ENCODE measurements around the gene NOL12.
"Not testable (repeated sequence)": the region's sequence is repeated elsewhere in the genome, so short reads cannot be mapped to it uniquely, and the experiment has no call there.

NOL12 gene

GRCh38 chr22:37708580-37709444, 22.7 kb downstream of the NOL12 start:
- Histone ChIP-seq H3K9me3 (ENCODE audit: low read length) (no peaks in the 10 kb centered on the region), H3K9ac (ENCODE audit: low read length) (no peak overlapping the region), H3K27me3 (ENCODE audit: control insufficient read depth in 1 of 2, insufficient read depth in 2 of 2, low read length in 2 of 2) (no peaks in the 10 kb centered on the region), H3K4me1 (ENCODE audit: insufficient read depth, low read length) (no peaks in the 10 kb centered on the region), H3K36me3 (ENCODE audit: insufficient read depth, low read length) (no peaks in the 10 kb centered on the region), H3K27ac (ENCODE audit: low read depth, low read length) (no peak overlapping the region), H3K4me3 (ENCODE audit: low read depth in 1 of 2, low read length in 2 of 2) (no peak overlapping the region)

DNA sequence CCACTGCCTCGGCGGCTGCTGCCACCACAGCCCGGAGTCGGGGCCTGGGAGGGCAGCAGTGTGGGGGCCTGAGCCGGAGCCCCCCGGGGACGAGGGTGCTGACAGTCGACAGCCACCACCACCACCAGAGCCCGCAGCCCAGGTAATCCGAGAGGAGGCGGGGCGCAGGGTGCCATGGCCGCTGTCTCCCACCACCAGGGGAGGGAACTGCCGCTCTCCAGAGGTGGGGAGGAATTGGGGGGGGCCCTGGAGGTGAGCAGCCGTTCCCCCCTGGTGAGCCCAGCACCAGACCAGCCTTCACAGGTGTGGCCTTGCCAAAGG, 23.3 kb downstream of the NOL12 start:
- H3K4me1 ChIP-seq (ENCODE audit: insufficient read depth, low read length) = no peaks in the 10 kb centered on the region
- H3K27ac ChIP-seq (ENCODE audit: low read depth, low read length) = no peak overlapping the region
- no peaks in the 10 kb centered on the region for H3K36me3 ChIP-seq (ENCODE audit: insufficient read depth, low read length)
- no peak overlapping the region for H3K4me3 ChIP-seq (ENCODE audit: low read depth in 1 of 2, low read length in 2 of 2)
- no peak overlapping the region for H3K9ac ChIP-seq (ENCODE audit: low read length)
- no peaks in the 10 kb centered on the region for H3K9me3 ChIP-seq (ENCODE audit: low read length)
- no peaks in the 10 kb centered on the region for H3K27me3 ChIP-seq (ENCODE audit: control insufficient read depth in 1 of 2, insufficient read depth in 2 of 2, low read length in 2 of 2)

- Histone ChIP-seq H3K36me3 (ENCODE audit: insufficient read depth, low read length) (no peaks in the 10 kb centered on the region), H3K9ac (ENCODE audit: low read length) (no peak overlapping the region), H3K9me3 (ENCODE audit: low read length) (no peaks in the 10 kb centered on the region), H3K27ac (ENCODE audit: low read depth, low read length) (no peak overlapping the region), H3K4me3 (ENCODE audit: low read depth in 1 of 2, low read length in 2 of 2) (no peak overlapping the region), H3K27me3 (ENCODE audit: control insufficient read depth in 1 of 2, insufficient read depth in 2 of 2, low read length in 2 of 2) (no peaks in the 10 kb centered on the region), H3K4me1 (ENCODE audit: insufficient read depth, low read length) (no peaks in the 10 kb centered on the region)
Observed at GRCh38 chr22:37710675-37711074, 24.5 kb downstream of the NOL12 start.

GRCh38 chr22:37711490-37711889, 25.3 kb downstream of the NOL12 start:
- Histone ChIP-seq H3K27ac (ENCODE audit: low read depth, low read length) (no peak overlapping the region), H3K27me3 (ENCODE audit: control insufficient read depth in 1 of 2, insufficient read depth in 2 of 2, low read length in 2 of 2) (no peaks in the 10 kb centered on the region), H3K4me3 (ENCODE audit: low read depth in 1 of 2, low read length in 2 of 2) (no peak overlapping the region), H3K9me3 (ENCODE audit: low read length) (no peaks in the 10 kb centered on the region), H3K36me3 (ENCODE audit: insufficient read depth, low read length) (no peaks in the 10 kb centered on the region), H3K4me1 (ENCODE audit: insufficient read depth, low read length) (no peaks in the 10 kb centered on the region), H3K9ac (ENCODE audit: low read length) (no peak overlapping the region)

GRCh38 chr22:37713761-37714160, 27.6 kb downstream of the NOL12 start:
- Histone ChIP-seq H3K9ac (ENCODE audit: low read length) (no peak overlapping the region), H3K27me3 (ENCODE audit: control insufficient read depth in 1 of 2, insufficient read depth in 2 of 2, low read length in 2 of 2) (no peaks in the 10 kb centered on the region), H3K9me3 (ENCODE audit: low read length) (no peaks in the 10 kb centered on the region), H3K36me3 (ENCODE audit: insufficient read depth, low read length) (no peaks in the 10 kb centered on the region), H3K4me3 (ENCODE audit: low read depth in 1 of 2, low read length in 2 of 2) (no peak overlapping the region), H3K4me1 (ENCODE audit: insufficient read depth, low read length) (no peaks in the 10 kb centered on the region), H3K27ac (ENCODE audit: low read depth, low read length) (no peak overlapping the region)

DNA sequence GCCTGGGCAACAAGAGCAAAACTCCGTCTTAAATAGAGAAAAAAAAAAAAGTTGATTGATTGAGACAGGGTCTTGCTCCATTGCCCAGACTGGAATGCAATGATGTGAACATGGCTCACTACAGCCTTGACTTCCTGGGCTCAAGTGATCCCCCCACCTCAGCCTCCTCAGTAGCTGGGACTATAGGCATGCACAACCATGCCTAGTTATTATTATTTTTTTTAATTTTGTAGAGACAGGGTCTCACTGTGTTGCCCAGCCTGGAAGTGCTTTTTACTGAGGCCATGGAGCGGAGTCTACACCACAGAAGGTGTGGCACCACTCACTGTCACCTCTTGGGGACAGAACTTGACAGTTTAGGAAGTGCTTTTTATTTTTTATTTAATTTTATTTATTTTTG, 28.5 kb downstream of the NOL12 start:
- H3K4me3 ChIP-seq (ENCODE audit: low read depth in 1 of 2, low read length in 2 of 2) = no peak overlapping the region
- no peaks in the 10 kb centered on the region for H3K27me3 ChIP-seq (ENCODE audit: control insufficient read depth in 1 of 2, insufficient read depth in 2 of 2, low read length in 2 of 2)
- no peaks in the 10 kb centered on the region for H3K36me3 ChIP-seq (ENCODE audit: insufficient read depth, low read length)
- H3K9me3 ChIP-seq (ENCODE audit: low read length) = no peaks in the 10 kb centered on the region
- H3K9ac ChIP-seq (ENCODE audit: low read length) = no peak overlapping the region
- H3K27ac ChIP-seq (ENCODE audit: low read depth, low read length) = no peak overlapping the region
- no peaks in the 10 kb centered on the region for H3K4me1 ChIP-seq (ENCODE audit: insufficient read depth, low read length)

- H3K4me3 ChIP-seq (ENCODE audit: low read depth in 1 of 2, low read length in 2 of 2) = no peak overlapping the region
- no peak overlapping the region for H3K9ac ChIP-seq (ENCODE audit: low read length)
- H3K36me3 ChIP-seq (ENCODE audit: insufficient read depth, low read length) = no peaks in the 10 kb centered on the region
- H3K4me1 ChIP-seq (ENCODE audit: insufficient read depth, low read length) = no peaks in the 10 kb centered on the region
- H3K27me3 ChIP-seq (ENCODE audit: control insufficient read depth in 1 of 2, insufficient read depth in 2 of 2, low read length in 2 of 2) = no peaks in the 10 kb centered on the region
- no peak overlapping the region for H3K27ac ChIP-seq (ENCODE audit: low read depth, low read length)
- no peaks in the 10 kb centered on the region for H3K9me3 ChIP-seq (ENCODE audit: low read length)
Observed at GRCh38 chr22:37715760-37716159, 29.6 kb downstream of the NOL12 start.

DNA sequence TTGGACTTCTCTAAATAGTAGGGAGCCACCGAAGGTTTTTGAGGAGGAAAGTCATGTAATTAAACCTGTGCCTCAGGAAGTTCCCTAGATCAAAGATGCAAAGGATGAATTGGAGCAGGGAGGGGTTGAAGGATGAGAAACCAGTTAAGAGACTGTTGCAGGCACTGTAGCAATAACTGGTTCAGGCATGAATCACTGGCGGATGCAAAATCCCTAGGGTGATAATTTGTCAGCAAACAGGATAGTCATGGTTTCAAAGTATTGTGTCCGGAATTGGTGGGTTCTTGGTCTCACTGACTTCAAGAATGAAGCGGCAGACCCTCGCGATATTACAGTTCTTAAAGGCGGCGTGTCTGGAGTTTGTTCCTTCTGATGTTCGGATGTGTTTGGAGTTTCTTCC, 30.6 kb downstream of the NOL12 start:
- Histone ChIP-seq H3K9me3 (ENCODE audit: low read length) (no peaks in the 10 kb centered on the region), H3K27ac (ENCODE audit: low read depth, low read length) (no peak overlapping the region), H3K27me3 (ENCODE audit: control insufficient read depth in 1 of 2, insufficient read depth in 2 of 2, low read length in 2 of 2) (no peaks in the 10 kb centered on the region), H3K36me3 (ENCODE audit: insufficient read depth, low read length) (no peaks in the 10 kb centered on the region), H3K9ac (ENCODE audit: low read length) (no peak overlapping the region), H3K4me3 (ENCODE audit: low read depth in 1 of 2, low read length in 2 of 2) (no peak overlapping the region), H3K4me1 (ENCODE audit: insufficient read depth, low read length) (no peaks in the 10 kb centered on the region)

DNA sequence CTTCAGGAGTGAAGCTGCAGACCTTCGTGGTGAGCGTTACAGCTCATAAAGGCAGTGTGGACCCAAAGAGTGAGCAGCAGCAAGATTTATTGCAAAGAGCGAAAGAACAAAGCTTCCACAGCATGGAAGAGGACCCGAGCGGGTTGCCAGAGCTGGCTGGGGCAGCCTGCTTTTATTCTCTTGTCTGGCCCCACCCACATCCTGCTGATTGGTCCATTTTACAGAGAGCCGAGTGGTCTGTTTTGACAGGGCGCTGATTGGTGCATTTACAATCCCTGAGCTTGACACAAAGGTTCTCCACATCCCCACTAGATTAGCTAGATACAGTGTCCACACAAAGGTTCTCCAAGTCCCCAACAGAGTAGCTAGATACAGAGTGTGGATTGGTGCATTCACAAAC, 31.1 kb downstream of the NOL12 start:
- not testable (repeated sequence) for H3K27ac ChIP-seq (ENCODE audit: low read depth, low read length); H3K4me3 ChIP-seq (ENCODE audit: low read depth in 1 of 2, low read length in 2 of 2); H3K9me3 ChIP-seq (ENCODE audit: low read length); H3K36me3 ChIP-seq (ENCODE audit: insufficient read depth, low read length); H3K27me3 ChIP-seq (ENCODE audit: control insufficient read depth in 1 of 2, insufficient read depth in 2 of 2, low read length in 2 of 2); H3K9ac ChIP-seq (ENCODE audit: low read length); H3K4me1 ChIP-seq (ENCODE audit: insufficient read depth, low read length)

GRCh38 chr22:37717746-37718305, 31.7 kb downstream of the NOL12 start:
- H3K36me3 ChIP-seq (ENCODE audit: insufficient read depth, low read length); H3K27me3 ChIP-seq (ENCODE audit: control insufficient read depth in 1 of 2, insufficient read depth in 2 of 2, low read length in 2 of 2); H3K9me3 ChIP-seq (ENCODE audit: low read length); H3K4me3 ChIP-seq (ENCODE audit: low read depth in 1 of 2, low read length in 2 of 2); H3K9ac ChIP-seq (ENCODE audit: low read length); H3K4me1 ChIP-seq (ENCODE audit: insufficient read depth, low read length); H3K27ac ChIP-seq (ENCODE audit: low read depth, low read length): not testable (repeated sequence)

GRCh38 chr22:37725551-37726240, 39.6 kb downstream of the NOL12 start:
- Histone ChIP-seq H3K4me3 (ENCODE audit: low read depth in 1 of 2, low read length in 2 of 2) (no peak overlapping the region), H3K27ac (ENCODE audit: low read depth, low read length) (no peak overlapping the region), H3K9ac (ENCODE audit: low read length) (no peak overlapping the region), H3K27me3 (ENCODE audit: control insufficient read depth in 1 of 2, insufficient read depth in 2 of 2, low read length in 2 of 2) (no peaks in the 10 kb centered on the region), H3K9me3 (ENCODE audit: low read length) (no peaks in the 10 kb centered on the region), H3K36me3 (ENCODE audit: insufficient read depth, low read length) (no peaks in the 10 kb centered on the region), H3K4me1 (ENCODE audit: insufficient read depth, low read length) (no peaks in the 10 kb centered on the region)

Measured in muscle layer of colon (tissue), 2 donors.